Astrocyte of the spinal cord (primary cell): Measurements from ENCODE around the gene VWC2L.
A peak's percentile ranks its signal among the peaks of the same experiment; 100 is the strongest.

Source experiments
- DNase-seq: peaks from one replicate; pipeline ENCODE4 v3.0.0; 2011; ENCODE audit warnings: low read depth, low spot score
- H3K4me3 ChIP-seq: 2 replicates; pipeline ENCODE4 v1.5.1; 2011; ENCODE audit warnings: low read depth, mild to moderate bottlenecking, low read length, moderate library complexity
- CTCF ChIP-seq: IDR thresholded peaks from 2 replicates; pipeline ENCODE4 v1.5.1; 2012; ENCODE audit warnings: low read depth, mild to moderate bottlenecking, low read length, inconsistent platforms
- in situ Hi-C: cut with HindIII; loops from 2 replicates; pipeline ENCODE4 v1.10.0; 2017; ENCODE audit warnings: low sequenced_read_pairs

VWC2L gene

GRCh38 chr2:214578442-214578841 is 167.6 kb downstream of the VWC2L start:
- no peak for TF ChIP-seq CTCF
- in situ Hi-C loops = no loop called here
- no peak overlapping the region for H3K4me3 ChIP-seq
- DNase-seq = no peak

GRCh38 chr2:214579035-214579434 is 168.2 kb downstream of the VWC2L start:
- no peak for TF ChIP-seq CTCF
- no peak overlapping the region for H3K4me3 ChIP-seq
- DNase-seq = no peak
- in situ Hi-C loops = no loop called here

- TF ChIP-seq CTCF = peak; percentile 12
- in situ Hi-C loops = no loop called here
- H3K4me3 ChIP-seq = no peak overlapping the region
- DNase-seq = no peak
Measured at GRCh38 chr2:214587442-214587841, 176.6 kb downstream of the VWC2L start.

- DNase-seq = peak; percentile 35
- no peak overlapping the region for H3K4me3 ChIP-seq
- TF ChIP-seq CTCF = peak; percentile 31
- in situ Hi-C loops = no loop called here
Measured at GRCh38 chr2:214591366-214591765, 180.5 kb downstream of the VWC2L start.

GRCh38 chr2:214592011-214592410 is 181.2 kb downstream of the VWC2L start:
- TF ChIP-seq CTCF = no peak
- in situ Hi-C loops = no loop called here
- DNase-seq = no peak
- no peak overlapping the region for H3K4me3 ChIP-seq

- in situ Hi-C loops = no loop called here
- DNase-seq = peak; percentile 94
- no peak for TF ChIP-seq CTCF
Measured at GRCh38 chr2:214593727-214594126, 182.9 kb downstream of the VWC2L start.

More at GRCh38 chr2:214593727-214594126, 182.9 kb downstream of the VWC2L start:
- no peak overlapping the region for H3K4me3 ChIP-seq
